Cardiac muscle cell (in vitro differentiated cells and primary cell): Measurements from ENCODE around the gene STK31. TPM values are rescaled to one million over a fixed set of nuclear protein-coding genes. Genes with fewer than 3 reads are reported as not detected.
A peak's percentile ranks its signal among the peaks of the same experiment; 100 is the strongest.
"Not testable (repeated sequence)": the region's sequence is repeated elsewhere in the genome, so short reads cannot be mapped to it uniquely, and the experiment has no call there.

ENCODE experiments used
- DNase-seq, 2 donors: peaks; one replicate each; pipeline versions ENCODE4 v3.0.0 to v3.0.0-alpha.2; 2010 to 2017; ENCODE audit warnings: low read depth in 1 of 2, low spot score in 1 of 2
- H3K27ac ChIP-seq: fragments of 200-600 bp; sonication (generic); 2 replicates; pipeline ENCODE4 v1.5.1; 2016
- H3K27me3 ChIP-seq: fragments of 200-600 bp; sonication (generic); 2 replicates; pipeline ENCODE4 v1.6.0; 2016; ENCODE audit warnings: control low read depth
- H3K36me3 ChIP-seq: fragments of 200-600 bp; sonication (generic); 2 replicates; pipeline ENCODE4 v1.5.1; 2016; ENCODE audit warnings: control low read depth
- H3K4me1 ChIP-seq: fragments of 200-600 bp; sonication (generic); 2 replicates; pipeline ENCODE4 v1.8.1; 2017; ENCODE audit warnings: low read depth, mild to moderate bottlenecking, mixed run types
- H3K4me3 ChIP-seq: fragments of 200-600 bp; sonication (generic); 2 replicates; pipeline ENCODE4 v1.5.1; 2016; ENCODE audit warnings: mild to moderate bottlenecking
- H3K9me3 ChIP-seq: fragments of 200-600 bp; sonication (generic); 2 replicates; pipeline ENCODE4 v1.5.1; 2017; ENCODE audit warnings: low read depth, mild to moderate bottlenecking, control low read depth
- polyA plus RNA-seq: library from polyadenylated mRNA; unstranded; fragments of >200 nt; fragmentation: Nextera tagmentation; extraction: Ambion mirVana; gene quantifications from 2 replicates; pipeline ENCODE4 v1.2.1, GENCODE V29; 2016
- total RNA-seq: library from RNA; depleted of rRNA; stranded (reverse); fragments of >200 nt; gene quantifications from 2 replicates; pipeline ENCODE4 v1.2.3, GENCODE V29; 2016
- TF ChIP-seq, protein P1 (sequence below): IDR thresholded peaks from 2 replicates; pipeline ENCODE4 v1.5.1; 2012; ENCODE audit warnings: low read depth, mild to moderate bottlenecking, low read length

Gene STK31
- total and polyA plus RNA-seq, 2 experiments from 2014 or later = 0.06 TPM

DNA sequence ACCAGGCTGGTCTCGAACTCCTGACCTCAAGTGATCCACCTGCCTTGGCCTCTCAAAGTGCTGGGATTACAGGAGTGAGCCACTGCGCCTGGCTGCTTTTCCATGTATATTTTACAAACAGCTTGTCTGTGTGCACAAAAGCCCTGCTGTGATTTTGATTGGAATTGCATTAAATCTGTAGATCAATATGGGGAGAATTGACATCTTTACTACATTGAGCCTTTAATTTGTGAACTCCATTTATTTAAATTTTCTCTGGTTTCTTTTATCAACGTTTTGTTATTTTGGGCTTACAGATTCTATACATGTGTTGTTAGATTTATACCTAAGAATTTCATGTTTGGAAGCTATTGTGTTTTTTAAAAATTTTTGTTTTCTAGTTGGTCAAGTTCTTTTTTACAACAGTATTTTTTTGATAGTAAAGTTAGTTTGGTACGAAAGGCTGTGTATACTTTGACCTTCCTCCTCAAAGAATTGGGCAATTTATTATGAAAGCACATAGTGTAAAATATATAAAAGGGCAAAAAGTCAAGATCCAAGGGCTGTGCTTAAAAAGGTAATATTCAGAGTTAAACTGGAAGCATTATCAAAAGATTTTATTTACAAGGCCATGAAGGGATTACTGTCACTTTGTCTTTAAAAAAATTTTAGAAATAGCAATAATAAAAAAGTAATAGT, 92.8 kb downstream of the STK31 start:
- no peaks in the 10 kb centered on the region for H3K27me3 ChIP-seq
- DNase-seq = no peak
- no peaks in the 10 kb centered on the region for H3K36me3 ChIP-seq
- peaks cover 10% of the 10 kb centered on the region for H3K4me1 ChIP-seq
- TF ChIP-seq, protein P1, sequence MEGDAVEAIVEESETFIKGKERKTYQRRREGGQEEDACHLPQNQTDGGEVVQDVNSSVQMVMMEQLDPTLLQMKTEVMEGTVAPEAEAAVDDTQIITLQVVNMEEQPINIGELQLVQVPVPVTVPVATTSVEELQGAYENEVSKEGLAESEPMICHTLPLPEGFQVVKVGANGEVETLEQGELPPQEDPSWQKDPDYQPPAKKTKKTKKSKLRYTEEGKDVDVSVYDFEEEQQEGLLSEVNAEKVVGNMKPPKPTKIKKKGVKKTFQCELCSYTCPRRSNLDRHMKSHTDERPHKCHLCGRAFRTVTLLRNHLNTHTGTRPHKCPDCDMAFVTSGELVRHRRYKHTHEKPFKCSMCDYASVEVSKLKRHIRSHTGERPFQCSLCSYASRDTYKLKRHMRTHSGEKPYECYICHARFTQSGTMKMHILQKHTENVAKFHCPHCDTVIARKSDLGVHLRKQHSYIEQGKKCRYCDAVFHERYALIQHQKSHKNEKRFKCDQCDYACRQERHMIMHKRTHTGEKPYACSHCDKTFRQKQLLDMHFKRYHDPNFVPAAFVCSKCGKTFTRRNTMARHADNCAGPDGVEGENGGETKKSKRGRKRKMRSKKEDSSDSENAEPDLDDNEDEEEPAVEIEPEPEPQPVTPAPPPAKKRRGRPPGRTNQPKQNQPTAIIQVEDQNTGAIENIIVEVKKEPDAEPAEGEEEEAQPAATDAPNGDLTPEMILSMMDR = no peak
- no peak overlapping the region for H3K4me3 ChIP-seq
- no peaks in the 10 kb centered on the region for H3K9me3 ChIP-seq
- H3K27ac ChIP-seq = no peak overlapping the region

- Histone ChIP-seq H3K27me3 (no peaks in the 10 kb centered on the region), H3K36me3 (no peaks in the 10 kb centered on the region), H3K9me3 (no peaks in the 10 kb centered on the region), H3K4me1 (peaks cover 10% of the 10 kb centered on the region), H3K27ac (no peak overlapping the region), H3K4me3 (no peak overlapping the region)
- DNase-seq = no peak
- TF ChIP-seq, protein P1 = no peak
These were observed 94.7 kb downstream of the STK31 start for GRCh38 chr7:23804707-23805106.

GRCh38 chr7:23808421-23808820, 98.4 kb downstream of the STK31 start:
- Histone ChIP-seq H3K27ac (no peak overlapping the region), H3K4me1 (no peaks in the 10 kb centered on the region), H3K9me3 (no peaks in the 10 kb centered on the region), H3K4me3 (no peak overlapping the region), H3K36me3 (no peaks in the 10 kb centered on the region), H3K27me3 (no peaks in the 10 kb centered on the region)
- TF ChIP-seq, protein P1 = no peak
- DNase-seq = no peak

DNA sequence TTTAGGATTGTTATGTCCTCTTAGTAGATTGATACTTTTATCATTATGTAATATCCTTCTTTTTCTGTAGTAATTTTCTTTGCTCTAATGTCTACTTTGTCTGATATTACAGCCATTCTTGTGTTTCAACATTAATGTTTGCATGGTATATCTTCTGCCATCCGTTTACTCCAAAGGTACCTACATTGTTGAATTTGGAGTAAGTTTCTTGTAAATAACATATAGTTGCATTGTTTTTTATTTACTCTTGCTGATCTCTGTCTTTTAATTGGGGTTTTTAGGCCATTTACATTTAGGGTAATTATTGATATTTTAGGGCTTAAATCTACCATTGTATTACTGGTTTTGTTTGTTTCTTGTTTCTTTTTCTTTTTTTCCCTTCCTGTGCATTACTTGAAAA, 100.1 kb downstream of the STK31 start:
- no peaks in the 10 kb centered on the region for H3K36me3 ChIP-seq
- no peaks in the 10 kb centered on the region for H3K27me3 ChIP-seq
- H3K27ac ChIP-seq = no peak overlapping the region
- TF ChIP-seq, protein P1 = no peak
- H3K4me3 ChIP-seq = no peak overlapping the region
- no peak for DNase-seq
- H3K4me1 ChIP-seq = no peaks in the 10 kb centered on the region
- H3K9me3 ChIP-seq = no peaks in the 10 kb centered on the region

GRCh38 chr7:23811540-23811939, 101.5 kb downstream of the STK31 start:
- Histone ChIP-seq H3K36me3 (no peaks in the 10 kb centered on the region), H3K27me3 (no peaks in the 10 kb centered on the region), H3K9me3 (no peaks in the 10 kb centered on the region), H3K27ac (no peak overlapping the region), H3K4me3 (no peak overlapping the region), H3K4me1 (no peaks in the 10 kb centered on the region)
- DNase-seq = no peak
- TF ChIP-seq, protein P1 = peak; percentile 19

DNA sequence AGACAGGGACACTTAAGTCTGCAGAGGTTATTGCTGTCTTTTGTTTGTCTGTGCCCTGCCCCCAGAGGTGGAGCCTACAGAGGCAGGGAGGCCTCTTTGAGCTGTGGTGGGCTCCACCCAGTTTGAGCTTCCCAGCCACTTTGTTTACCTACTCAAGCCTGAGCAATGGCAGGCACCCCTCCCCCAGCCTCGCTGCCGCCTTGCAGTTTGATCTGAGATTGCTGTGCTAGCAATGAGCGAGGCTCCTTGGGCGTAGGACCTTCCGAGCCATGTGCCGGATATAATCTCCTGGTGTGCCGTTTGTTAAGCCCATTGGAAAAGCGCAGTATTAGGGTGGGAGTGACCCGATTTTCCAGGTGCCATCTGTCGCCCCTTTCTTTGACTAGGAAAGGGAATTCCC, 118.1 kb downstream of the STK31 start:
- H3K4me1 ChIP-seq, H3K36me3 ChIP-seq, H3K4me3 ChIP-seq, H3K27ac ChIP-seq, H3K9me3 ChIP-seq, DNase-seq, H3K27me3 ChIP-seq: not testable (repeated sequence)

- H3K27me3 ChIP-seq, H3K9me3 ChIP-seq, H3K4me1 ChIP-seq, H3K4me3 ChIP-seq, DNase-seq, H3K36me3 ChIP-seq, H3K27ac ChIP-seq: not testable (repeated sequence)
These were observed 122.7 kb downstream of the STK31 start for GRCh38 chr7:23832733-23833132.
